GM19438 (cell line): ENCODE results near the gene VPS37D.
"Not testable (repeated sequence)": the region's sequence is repeated elsewhere in the genome, so short reads cannot be mapped to it uniquely, and the experiment has no call there.

Source experiments
- ATAC-seq: cut with Tn5 transposase; IDR thresholded peaks from one replicate; pipeline ENCODE4 v1.9.1; 2021; ENCODE audit warnings: low read depth; ENCODE audit not compliant: unreplicated experiment

Gene VPS37D

DNA sequence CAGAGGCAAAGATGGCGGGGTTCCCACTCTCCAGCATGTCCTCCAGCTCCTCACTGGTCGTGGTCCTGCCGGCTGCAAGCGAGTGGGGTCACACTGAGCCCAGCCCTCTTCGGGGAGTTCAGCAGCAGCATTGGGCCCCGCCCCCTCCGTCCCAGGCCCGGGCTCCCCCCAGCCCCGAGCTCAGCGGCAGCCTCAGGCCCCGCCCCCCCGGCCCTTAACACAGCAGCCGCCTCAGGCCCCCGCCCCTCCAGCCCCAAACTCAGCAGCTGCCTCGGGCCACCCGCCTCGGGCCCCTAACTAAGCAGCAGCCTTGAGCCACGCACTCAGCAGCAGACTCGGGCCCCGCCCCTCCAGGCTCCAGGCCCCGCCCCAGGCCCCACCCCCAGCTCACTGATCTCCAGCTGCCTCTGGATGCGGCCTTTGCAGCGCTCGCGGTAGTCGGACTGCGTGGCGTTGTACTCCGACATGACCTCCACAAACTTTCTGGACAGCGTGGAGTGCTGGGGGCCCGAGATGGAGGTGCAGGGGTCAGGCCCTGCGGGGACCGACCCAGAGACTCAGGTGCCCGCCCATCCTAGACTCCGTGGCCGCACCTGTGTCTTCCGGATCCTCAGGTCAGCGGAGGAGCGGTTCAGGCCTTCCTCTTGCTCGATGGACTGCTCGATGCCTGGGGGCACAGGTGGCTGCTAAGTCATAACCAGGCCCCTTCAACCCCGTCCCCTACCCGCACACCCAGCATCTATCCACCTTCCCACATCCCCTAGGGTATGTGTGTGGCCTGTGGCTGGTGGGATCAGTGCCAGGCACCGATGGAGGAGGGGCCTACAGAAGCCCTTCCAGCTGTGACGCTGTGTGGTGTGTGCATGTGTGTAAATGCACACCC is 36.4 kb downstream of the VPS37D start:
- no peak for ATAC-seq

DNA sequence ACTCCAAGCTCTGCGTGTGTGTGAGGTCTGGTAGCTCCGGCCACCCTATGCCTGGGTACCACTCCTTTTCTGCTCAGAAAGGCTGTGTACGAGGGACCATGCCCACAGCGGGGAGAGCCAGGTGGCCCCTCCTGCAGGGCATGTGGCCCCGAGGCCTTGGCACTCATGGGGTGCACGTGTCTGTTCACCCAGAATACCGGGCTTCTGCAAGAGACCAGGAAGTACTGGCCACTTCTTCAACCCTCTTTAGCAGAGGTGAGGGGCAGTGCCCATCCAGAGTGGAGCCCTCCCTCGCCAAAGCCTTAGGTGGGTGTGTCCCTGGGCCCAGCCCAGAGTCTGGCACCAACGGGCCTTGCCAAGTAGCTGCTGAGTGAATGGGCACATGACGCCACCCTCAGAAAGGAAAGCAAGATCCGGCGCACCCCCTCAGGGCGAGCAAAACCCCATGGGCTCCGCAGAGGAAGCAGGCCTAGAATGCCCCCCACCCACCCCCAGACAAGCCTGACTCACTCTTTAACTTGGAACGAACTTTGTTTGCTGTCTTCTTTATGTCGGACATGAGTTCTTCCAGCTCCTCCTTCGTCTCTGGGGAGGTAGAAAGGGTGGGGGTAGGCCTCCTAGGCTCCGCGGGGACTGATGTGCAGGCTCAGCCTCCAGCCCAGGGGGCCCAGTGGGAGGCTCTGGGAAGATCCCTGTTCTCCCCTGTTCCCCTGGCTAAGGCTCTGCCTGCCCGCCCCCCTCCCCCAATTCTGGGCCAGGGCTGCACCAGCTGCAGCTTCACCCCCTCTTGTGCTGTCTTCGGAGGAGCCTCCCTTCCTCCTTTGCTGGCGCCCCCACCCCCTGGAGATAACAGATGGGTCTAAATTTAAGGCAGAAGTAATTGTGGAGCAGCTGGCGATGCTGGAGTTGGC is 37.3 kb downstream of the VPS37D start:
- ATAC-seq: no peak

DNA sequence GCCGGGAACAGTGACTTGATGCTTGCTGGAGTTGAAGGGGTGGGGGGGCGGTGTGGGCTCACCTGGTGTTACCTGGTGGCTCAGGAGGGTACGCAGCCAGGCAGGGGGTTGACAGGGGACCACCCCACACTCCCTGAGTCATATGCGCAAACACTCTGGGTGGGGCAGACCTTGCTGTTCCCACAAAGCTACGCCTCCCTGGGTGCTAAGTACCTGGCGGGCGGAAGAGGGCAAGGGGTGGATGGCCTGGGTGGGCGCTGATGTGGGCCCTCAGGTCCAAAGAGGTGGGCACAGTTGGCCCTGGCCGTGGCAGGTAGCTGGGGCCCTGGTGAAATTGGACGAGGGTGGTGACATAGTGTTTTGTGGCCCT is 37.9 kb downstream of the VPS37D start:
- ATAC-seq: no peak

DNA sequence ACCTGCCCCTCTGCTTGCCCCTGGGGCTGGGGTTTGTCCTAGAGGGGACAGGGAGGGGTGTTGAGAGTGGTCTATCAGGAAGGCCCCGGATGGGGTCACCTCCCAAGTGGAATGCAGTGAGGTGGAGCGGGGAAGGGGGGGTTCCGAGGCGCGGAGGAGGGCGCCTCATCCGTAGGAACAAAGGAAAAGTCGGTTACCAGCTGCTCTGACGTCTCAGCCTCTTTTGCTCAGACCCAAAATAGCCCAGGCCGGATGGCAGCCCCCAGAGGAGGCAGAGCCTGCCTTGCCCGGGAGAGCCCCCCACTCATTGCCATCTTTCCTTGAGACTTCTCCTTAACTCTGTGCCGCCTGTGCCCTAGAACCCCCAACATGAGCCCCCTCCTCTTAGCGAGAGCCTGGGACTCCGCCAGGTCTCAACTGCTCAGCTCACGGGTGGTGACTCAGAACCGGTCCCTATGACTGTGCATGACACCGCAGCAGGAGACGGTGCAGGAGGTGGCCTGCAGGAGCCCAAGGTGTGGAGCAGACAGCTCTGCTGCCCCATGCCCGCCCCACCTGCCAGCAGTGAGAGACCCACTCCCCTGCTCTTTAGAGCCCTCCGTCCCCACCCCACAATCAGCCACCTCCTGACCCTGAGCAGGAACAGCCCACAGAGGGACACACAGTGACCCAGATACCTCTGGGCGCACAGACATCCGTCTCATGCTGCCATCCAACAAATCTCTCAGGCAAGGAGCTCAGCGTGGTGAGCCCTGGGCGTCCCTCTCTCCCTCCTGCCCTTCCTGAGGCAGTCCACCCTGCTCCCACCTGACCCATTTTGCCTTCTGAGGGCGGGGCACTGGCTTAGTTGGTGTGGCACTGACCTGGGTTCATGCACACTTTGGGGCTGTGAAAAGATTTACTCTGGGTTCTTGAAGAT is 38.8 kb downstream of the VPS37D start:
- no peak for ATAC-seq

DNA sequence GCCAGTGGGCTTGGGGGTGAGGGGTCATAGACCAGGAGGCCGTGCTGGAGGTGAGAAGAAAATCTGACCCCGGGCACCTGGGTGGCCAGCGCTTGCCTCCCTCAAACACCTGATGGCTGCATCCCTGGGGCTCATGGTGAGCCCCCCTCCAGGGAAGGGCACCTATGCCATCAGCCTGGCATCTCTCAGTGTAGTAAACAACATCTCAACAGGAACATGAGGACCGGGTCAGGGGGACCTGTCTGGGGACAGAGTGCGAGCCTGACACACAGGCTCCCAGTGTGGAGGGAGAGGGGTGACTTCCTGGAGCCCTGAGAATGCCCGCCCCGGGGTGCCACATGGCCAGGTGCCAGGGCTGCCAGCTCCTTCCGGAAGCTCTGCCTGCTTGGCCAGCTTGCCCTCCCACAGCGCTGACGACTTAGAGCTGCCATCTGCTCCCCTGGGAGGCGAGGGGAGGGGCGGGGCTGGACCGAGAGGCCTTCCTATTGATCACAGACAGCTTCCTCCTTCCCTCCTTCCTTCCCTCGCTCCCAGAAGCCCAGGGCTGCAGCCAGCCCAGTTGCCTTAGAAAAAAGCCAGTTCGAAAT is 39.5 kb downstream of the VPS37D start:
- ATAC-seq: no peak

DNA sequence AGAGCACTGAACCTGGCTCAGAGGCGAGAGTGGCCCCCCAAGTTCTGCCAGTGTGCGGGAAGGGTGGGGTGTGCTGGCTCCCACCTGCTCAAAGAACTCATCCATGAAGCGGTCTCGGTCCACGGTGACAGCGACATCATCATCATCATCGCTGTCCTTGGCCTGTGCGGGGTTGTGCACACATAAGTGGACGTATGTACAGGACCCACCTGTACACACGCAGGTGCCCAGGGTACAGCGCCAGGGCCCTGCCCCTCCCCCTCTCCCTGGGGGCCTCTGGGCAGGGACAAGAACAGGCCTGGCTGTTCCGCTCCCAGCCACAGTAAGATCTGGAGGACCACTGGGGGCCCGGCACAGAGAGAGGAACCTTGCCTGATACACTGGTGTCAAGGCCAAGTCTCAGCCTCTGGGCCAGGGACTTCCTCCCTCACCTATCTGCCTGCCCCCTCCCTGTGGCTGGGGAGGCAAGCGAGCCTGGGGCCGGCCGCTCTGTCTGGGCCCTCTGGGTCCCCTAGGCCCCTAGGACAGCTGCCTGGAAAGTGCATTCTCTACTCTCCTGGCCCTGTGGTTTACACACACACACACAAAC is 41.4 kb downstream of the VPS37D start:
- ATAC-seq: no peak

DNA sequence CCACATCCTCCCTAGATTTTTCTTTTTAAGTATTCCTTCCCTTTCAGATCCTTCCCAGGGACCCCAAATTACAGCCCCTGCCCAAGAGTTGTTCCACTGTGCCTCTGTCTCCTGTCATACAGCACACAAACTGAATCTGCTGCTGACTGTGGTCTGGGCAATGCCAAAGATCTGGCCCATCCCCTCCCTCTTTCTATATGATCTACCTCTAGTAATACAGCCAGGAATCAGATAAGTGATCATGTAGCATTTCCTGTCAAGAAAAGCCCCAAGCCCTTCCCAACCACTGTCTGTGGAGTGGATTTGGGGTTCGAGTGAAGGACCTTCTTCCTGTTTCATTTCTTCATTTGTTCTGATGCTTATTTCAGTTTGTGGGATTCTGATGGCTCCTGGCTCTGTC is 45.1 kb downstream of the VPS37D start:
- ATAC-seq: no peak

DNA sequence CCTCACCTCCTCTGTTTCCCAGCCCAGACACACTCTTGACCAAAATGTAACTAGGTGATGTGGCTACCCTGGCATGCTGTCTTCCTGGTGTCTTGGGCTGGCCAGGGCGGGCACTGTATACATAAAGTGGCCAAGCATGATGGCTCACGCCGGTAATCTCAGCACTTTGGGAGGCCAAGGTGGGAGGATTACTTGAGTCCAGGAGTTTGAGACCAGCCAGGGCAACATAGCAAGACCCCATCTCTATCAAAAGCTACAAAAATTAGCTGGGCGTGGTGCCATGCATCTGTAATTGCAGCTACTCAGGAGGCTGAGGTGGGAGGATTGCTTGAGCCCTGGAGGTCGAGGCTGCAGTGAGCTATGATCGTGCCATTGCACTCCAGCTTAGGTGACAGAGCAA is 45.7 kb downstream of the VPS37D start:
- not testable (repeated sequence) for ATAC-seq

DNA sequence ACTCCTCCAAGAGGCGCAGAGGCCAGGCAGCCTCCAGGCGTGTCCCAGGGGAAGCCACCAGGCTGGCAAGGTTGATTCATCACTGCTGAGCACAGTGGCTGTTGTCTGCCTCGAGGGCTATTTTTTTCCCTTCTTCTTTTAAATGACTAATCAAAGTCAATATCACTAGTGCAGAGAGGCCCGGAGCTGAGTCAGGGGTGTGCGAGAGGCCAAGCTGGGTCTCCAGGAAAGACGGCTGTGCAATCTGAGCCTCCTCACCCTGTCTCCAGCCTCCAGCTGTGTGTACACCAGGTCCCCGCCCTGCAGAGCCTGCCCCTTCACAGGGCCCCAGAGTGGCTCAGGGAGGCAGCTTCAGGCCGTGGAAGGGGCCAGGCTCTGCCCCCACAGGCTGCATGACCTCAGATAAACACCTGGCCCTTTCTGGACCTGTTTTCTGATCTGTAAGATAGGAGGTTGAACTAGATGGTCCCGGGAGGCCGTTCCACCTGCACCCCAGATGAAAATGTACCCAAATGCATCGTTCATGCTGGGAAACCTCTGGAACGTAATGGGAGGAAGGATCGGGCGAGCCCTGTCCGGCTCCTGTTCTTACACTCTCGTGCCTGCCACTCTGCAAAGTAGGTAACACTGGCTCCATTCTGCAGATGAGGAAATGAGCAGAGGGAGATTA is 48.2 kb downstream of the VPS37D start:
- ATAC-seq: no peak

DNA sequence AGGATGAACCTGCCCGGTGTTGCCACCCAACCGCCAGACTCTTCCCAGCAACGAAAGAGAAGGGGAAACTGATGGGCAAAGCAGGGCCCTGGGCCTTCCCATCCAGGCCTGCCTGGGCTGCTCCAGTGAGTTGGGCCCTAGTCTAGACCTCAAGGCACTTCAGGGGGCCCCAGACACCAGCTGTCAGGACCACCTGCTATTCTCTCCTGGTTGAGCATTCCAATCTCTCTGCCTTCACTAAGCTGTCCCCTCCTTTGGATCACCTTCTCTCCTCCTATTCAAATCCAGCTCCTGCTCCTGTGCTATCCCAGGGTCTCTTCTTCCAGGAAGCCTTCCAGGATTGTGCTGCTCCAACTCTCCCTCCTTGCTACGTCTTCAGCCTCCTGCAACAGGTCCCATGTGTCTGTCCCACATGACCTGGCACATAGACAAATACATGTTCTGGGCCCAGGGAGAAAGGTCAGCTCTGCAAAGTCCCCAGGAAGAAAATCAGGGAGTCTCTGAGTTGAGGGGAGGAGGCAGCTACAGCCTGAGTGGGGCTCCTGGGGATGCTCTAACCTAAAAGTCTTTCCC is 48.8 kb downstream of the VPS37D start:
- no peak for ATAC-seq

DNA sequence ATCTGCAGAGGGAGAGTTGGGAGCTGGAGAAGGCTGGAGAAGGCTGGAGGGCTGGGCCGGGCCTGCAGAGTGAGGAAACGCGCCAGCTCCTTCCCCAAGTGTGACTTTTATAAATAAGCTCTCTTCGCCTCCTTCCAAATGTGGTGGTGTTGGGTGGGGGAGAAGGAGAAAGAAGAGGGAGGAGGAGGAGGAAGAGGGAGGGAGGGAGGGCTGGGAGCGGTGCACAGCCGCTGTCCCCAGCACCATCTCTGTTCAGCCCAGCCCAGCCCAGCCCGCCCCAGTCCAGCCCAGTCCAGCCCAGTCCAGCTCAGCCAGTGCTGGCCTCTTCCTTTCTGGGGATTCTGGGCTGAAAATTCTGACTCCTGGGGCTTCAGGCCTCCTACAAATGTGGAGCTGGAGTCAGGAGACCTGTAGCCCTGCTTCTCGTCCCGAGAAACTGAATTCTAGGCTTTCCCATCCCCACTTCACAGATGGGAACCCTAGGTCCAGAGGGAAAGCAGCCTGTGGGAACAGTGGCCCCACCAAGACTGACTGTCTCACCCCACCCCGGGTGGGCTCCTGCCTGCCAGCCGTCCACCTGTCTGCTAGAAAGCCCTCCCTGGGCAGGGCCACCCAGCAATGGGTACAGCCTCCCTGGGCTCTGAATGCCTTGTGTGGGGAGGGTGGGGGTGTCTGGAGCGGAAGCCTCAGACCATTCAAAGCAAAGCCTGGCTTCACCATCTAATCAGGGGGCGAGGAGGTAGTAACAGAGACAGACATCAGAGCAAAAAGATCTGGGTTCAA is 49.6 kb downstream of the VPS37D start:
- no peak for ATAC-seq

DNA sequence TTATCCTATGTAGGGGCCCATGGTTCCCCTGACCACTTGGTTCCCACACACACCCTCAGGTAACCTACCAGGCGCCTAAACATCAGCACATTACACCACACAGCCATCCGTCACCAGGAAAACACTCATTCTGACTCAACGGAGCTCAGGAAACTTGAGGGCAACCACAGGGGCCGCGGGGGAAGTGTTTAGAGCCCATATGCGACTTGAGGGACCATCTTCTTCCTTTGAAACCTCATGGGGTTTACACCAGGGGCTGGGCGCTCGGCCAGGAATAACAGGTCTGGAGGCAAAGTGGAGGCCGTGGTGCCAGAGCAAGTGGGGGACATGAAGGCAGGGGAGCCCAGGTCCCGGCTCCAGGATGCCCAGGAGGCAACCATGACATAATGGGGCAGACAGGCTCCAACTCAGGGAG is 50.4 kb downstream of the VPS37D start:
- peak; percentile 44 for ATAC-seq

DNA sequence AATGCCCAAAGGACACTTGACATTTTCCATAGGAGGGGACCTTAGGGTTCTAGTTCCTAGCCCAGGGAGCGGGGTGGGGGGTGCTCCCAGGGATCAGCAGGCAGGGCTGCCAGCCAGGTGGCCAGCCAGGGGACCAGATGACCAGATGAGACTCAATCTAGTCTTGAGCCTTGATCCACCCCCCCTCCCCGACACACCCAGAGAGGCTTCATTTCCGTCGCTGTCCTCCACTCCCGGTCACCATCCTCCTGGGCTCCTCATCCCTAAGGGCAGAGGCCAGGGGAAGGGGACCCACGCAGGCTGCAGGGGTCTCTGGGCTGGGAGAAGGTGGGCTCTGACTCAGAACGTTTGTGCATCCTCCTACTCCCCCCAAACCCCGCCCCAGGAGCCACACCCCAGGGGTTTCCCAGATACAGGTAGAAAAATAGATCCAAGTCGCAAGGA is 50.8 kb downstream of the VPS37D start:
- no peak for ATAC-seq

DNA sequence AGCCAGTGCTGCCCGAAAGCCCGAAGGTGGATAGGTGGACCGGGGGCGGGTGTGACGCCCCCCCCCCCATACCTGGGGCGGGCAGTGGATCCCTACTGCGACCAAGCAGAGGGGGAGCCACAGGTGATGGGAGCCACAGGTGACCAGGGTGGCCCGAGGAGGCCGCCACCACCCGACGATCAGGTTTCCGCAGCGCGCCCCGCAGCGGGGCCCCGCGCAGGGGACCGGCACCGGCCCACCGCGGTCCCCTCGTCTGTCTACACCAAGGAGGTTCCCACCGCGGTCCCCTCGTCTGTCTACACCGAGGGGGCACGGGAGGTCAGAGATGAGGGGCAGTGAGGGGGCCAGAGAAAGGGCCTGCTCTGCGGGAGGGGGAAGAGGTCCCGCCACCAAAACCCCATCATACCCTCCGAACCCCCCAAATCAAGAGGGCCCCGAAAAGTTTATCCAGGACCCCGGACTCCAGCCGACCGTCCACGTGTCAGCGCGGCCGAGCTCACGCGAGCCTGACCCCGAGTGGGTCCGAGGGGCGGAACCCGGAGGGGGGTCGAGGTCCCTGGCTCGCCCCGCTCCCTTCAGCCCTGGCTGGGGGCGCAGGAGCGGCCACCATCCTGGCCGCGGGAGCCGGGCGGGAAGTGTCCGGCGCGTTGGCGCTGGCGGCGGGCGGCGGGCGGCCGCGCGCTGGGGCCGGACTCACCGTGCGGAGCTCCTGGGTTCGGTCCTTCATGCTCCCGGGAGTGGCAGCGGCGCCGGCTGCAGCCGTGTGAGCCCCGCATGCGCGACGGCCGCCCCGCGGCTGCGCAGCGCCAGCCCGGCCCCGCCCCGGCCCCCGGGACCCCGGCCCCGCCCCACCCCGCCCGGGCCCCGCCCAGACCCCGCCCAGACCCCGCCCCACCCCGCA is 51.5 kb downstream of the VPS37D start, which contains the start of gene STX1A:
Gene STX1A, minus strand, starts transcription at position 765 of the 901 bp plus-strand sequence. Its CDS starts 38 bp downstream, at position 727.
- ATAC-seq: no peak

DNA sequence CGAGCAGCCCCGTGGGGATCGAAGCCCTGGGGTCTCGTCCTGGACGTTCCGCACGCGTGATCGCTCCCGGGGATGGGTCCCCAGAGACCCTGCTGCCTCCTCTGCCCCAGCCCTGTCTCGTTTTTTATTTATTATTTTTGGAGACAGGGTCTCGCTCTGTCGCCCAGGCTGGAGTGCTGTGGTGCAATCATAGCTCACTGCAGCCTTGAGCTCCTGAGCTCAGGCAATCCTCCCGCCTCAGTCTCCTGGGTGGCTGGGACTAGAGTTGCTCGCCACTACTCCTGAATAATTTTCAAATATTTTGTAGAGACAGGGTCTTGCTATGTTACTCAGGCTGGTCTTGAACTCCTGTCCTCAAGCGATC is 52.2 kb downstream of the VPS37D start:
- no peak for ATAC-seq

DNA sequence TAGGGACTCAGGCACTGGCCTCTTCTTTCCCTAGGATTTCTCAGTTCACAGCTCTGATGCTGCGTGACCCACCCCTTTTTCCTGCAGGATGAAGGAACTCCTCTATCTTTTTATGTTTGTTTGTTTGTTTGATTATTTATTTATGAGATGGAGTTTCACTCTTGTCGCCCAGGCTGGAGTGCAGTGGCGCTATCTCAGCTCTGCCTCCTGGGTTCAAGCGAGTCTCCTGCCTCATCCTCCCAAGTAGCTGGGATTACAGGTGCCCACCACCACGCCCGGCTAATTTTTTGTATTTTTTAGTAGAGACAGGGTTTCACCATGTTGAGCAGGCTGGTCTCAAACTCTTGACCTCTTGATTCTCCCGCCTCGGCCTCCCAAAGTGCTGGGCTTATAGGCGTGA is 52.8 kb downstream of the VPS37D start:
- not testable (repeated sequence) for ATAC-seq

DNA sequence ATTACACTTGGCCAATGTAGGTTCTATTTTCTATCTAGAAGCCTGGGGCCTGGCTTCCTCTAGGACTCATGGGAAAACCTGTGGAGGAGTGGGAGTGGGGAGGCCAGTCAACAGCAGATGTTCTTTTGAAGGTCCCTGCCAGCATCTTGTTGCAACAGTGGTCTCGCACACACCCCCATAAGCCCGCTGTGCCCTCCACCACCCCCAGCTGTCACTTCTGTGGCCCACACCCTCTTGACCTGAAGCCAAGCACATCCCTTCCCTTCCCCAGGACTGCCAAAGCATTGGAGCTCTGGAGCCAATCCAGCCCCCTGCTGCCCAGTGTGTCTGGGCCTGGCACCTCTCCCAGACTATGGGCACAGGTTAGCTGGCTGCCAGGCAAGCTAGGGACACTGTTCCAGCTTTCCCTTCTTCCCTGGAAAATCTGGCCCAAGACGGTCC is 53.8 kb downstream of the VPS37D start:
- ATAC-seq: no peak
